GM19035 (cell line): ENCODE measurements around the gene TNFRSF13B.

Source experiments
- ATAC-seq: cut with Tn5 transposase; IDR thresholded peaks from one replicate; pipeline ENCODE4 v1.9.1; 2021; ENCODE audit not compliant: unreplicated experiment

Gene TNFRSF13B

GRCh38 chr17:16939606-16940115, 32.3 kb downstream of the TNFRSF13B start:
- ATAC-seq = no peak

GRCh38 chr17:16939208-16939576, 32.7 kb downstream of the TNFRSF13B start:
- no peak for ATAC-seq

- ATAC-seq = no peak
These were observed 33.3 kb downstream of the TNFRSF13B start for GRCh38 chr17:16938496-16939207.

- ATAC-seq = no peak
These were observed 33.9 kb downstream of the TNFRSF13B start for GRCh38 chr17:16938031-16938430.

- no peak for ATAC-seq
These were observed 34.5 kb downstream of the TNFRSF13B start for GRCh38 chr17:16937431-16937830.

- no peak for ATAC-seq
These were observed 35.2 kb downstream of the TNFRSF13B start for GRCh38 chr17:16936536-16937310.

GRCh38 chr17:16935786-16936185, 36.1 kb downstream of the TNFRSF13B start:
- no peak for ATAC-seq

GRCh38 chr17:16935241-16935663, 36.7 kb downstream of the TNFRSF13B start:
- ATAC-seq = no peak

- ATAC-seq = no peak
These were observed 37.1 kb downstream of the TNFRSF13B start for GRCh38 chr17:16934836-16935235.

GRCh38 chr17:16934133-16934795, 37.7 kb downstream of the TNFRSF13B start:
- ATAC-seq = no peak

GRCh38 chr17:16933317-16934132, 38.4 kb downstream of the TNFRSF13B start:
- ATAC-seq = no peak

GRCh38 chr17:16932611-16933010, 39.3 kb downstream of the TNFRSF13B start:
- no peak for ATAC-seq

GRCh38 chr17:16932156-16932555, 39.8 kb downstream of the TNFRSF13B start:
- no peak for ATAC-seq

GRCh38 chr17:16931318-16932060, 40.4 kb downstream of the TNFRSF13B start:
- ATAC-seq = no peak

- no peak for ATAC-seq
These were observed 41.2 kb downstream of the TNFRSF13B start for GRCh38 chr17:16930571-16931317.

- ATAC-seq = no peak
These were observed 42.0 kb downstream of the TNFRSF13B start for GRCh38 chr17:16929757-16930520.

GRCh38 chr17:16929035-16929680, 42.8 kb downstream of the TNFRSF13B start:
- no peak for ATAC-seq

- no peak for ATAC-seq
These were observed 43.4 kb downstream of the TNFRSF13B start for GRCh38 chr17:16928406-16929034.
